DMS114 treated with DMSO at 0.1 percent for 48 hours (cell line): ENCODE measurements around the gene PYY.
"Not testable (repeated sequence)": the region's sequence is repeated elsewhere in the genome, so short reads cannot be mapped to it uniquely, and the experiment has no call there.

ENCODE experiments used
- DNase-seq: peaks from one replicate; lab custom pipeline; 2025; ENCODE audit not compliant: unreplicated experiment; lab: John Stamatoyannopoulos, UW

PYY gene

GRCh38 chr17:43979011-43979410 is 25.3 kb upstream of the PYY start:
- no peak for DNase-seq

- DNase-seq: no peak
These were observed 24.3 kb upstream of the PYY start for GRCh38 chr17:43978078-43978477.

- no peak for DNase-seq
These were observed 23.5 kb upstream of the PYY start for GRCh38 chr17:43976963-43977837.

GRCh38 chr17:43975898-43976297 is 22.2 kb upstream of the PYY start:
- DNase-seq: no peak

GRCh38 chr17:43974382-43975266 is 20.9 kb upstream of the PYY start:
- no peak for DNase-seq

- not testable (repeated sequence) for DNase-seq
These were observed 18.9 kb upstream of the PYY start for GRCh38 chr17:43972444-43973212.

GRCh38 chr17:43971436-43971835 is 17.7 kb upstream of the PYY start:
- DNase-seq: not testable (repeated sequence)

GRCh38 chr17:43970366-43970765 is 16.6 kb upstream of the PYY start:
- no peak for DNase-seq

GRCh38 chr17:43967251-43967875 is 13.6 kb upstream of the PYY start:
- DNase-seq: no peak

GRCh38 chr17:43966276-43966675 is 12.5 kb upstream of the PYY start:
- DNase-seq: no peak

GRCh38 chr17:43962479-43962878 is 8.7 kb upstream of the PYY start:
- no peak for DNase-seq

- no peak for DNase-seq
These were observed 8.2 kb upstream of the PYY start for GRCh38 chr17:43961954-43962353.

- not testable (repeated sequence) for DNase-seq
These were observed 7.6 kb upstream of the PYY start for GRCh38 chr17:43961292-43961691.

GRCh38 chr17:43958748-43959352 is 5.1 kb upstream of the PYY start:
- no peak for DNase-seq

- DNase-seq: no peak
These were observed 2.5 kb upstream of the PYY start for GRCh38 chr17:43956222-43956621.

- no peak for DNase-seq
These were observed 745 bp downstream of the PYY start for GRCh38 chr17:43952724-43953666.

GRCh38 chr17:43952351-43952723 is 1.4 kb downstream of the PYY start:
- no peak for DNase-seq

- DNase-seq: no peak
These were observed 2.0 kb downstream of the PYY start for GRCh38 chr17:43951750-43952149.

GRCh38 chr17:43950554-43950953 is 3.2 kb downstream of the PYY start:
- no peak for DNase-seq
